Prostate gland (tissue), 2 donors: ENCODE data around the gene ITFG1.

Experiments
- POLR2A ChIP-seq: fragments of 450-650 bp; IDR thresholded peaks from one replicate; pipeline ENCODE4 v1.6.1; 2016; ENCODE audit warnings: antibody characterized with exemption, mild to moderate bottlenecking
- POLR2AphosphoS5 ChIP-seq: sonication (generic); formaldehyde crosslinking; IDR thresholded peaks from one replicate; pipeline ENCODE4 v1.6.1; 2017; ENCODE audit warnings: antibody characterized with exemption
- TF ChIP-seq, protein P1 (sequence below), 4 experiments: fragments of 200-600 bp in 2 of 4; fragments of 450-650 bp in 2 of 4; sonication (generic) in 2 of 4; IDR thresholded peaks; 1 replicate in 3 of 4; 2 replicates in 1 of 4; pipeline ENCODE4 v1.5.1; 2016 to 2019; ENCODE audit warnings: antibody characterized with exemption in 4 of 4, mild to moderate bottlenecking in 2 of 4, moderate library complexity in 2 of 4

GRCh38 chr16:47260503-47260902 is 200.4 kb downstream of the ITFG1 start:
- TF ChIP-seq, protein P1, sequence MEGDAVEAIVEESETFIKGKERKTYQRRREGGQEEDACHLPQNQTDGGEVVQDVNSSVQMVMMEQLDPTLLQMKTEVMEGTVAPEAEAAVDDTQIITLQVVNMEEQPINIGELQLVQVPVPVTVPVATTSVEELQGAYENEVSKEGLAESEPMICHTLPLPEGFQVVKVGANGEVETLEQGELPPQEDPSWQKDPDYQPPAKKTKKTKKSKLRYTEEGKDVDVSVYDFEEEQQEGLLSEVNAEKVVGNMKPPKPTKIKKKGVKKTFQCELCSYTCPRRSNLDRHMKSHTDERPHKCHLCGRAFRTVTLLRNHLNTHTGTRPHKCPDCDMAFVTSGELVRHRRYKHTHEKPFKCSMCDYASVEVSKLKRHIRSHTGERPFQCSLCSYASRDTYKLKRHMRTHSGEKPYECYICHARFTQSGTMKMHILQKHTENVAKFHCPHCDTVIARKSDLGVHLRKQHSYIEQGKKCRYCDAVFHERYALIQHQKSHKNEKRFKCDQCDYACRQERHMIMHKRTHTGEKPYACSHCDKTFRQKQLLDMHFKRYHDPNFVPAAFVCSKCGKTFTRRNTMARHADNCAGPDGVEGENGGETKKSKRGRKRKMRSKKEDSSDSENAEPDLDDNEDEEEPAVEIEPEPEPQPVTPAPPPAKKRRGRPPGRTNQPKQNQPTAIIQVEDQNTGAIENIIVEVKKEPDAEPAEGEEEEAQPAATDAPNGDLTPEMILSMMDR (IDR thresholded peaks at IDR 0.05), result no peak
- TF ChIP-seq POLR2AphosphoS5, result no peak
- TF ChIP-seq POLR2A, result no peak
